Measurements from ENCODE around the gene FBLL1. TPM values are rescaled to one million over a fixed set of nuclear protein-coding genes. Genes with fewer than 3 reads are reported as not detected.

The FBLL1 gene
- total and polyA plus RNA-seq, 2 of the 4 experiments (the other 2 are of a cell fraction), result 0.18 to 0.29 TPM

- H3K9me1 ChIP-seq (ENCODE audit: insufficient read depth, low read length), result 0 out of 2 replicates have a peak, but pooled peaks cover 3% of the 10 kb centered on the region
- peaks cover 2% of the 10 kb centered on the region; the same call in 1 of the 2 replicates for H3K4me1 ChIP-seq (ENCODE audit: control insufficient read depth, insufficient read depth, low read length)
- H2BK20ac ChIP-seq (ENCODE audit: low read depth, low read length), result no peak overlapping the region
- no peak overlapping the region for H4K8ac ChIP-seq (ENCODE audit: low read depth in 2 of 2, low read length in 2 of 2)
- no peak overlapping the region for H2BK5ac ChIP-seq (ENCODE audit: low read depth, low read length, poor library complexity, severe bottlenecking)
- no peak overlapping the region for H3K14ac ChIP-seq (replicated peaks; ENCODE audit: low read depth, low read length)
- H3K79me1 ChIP-seq (ENCODE audit: low read depth in 1 of 2, low read length in 2 of 2), result no peaks in the 10 kb centered on the region
- no peak overlapping the region for H4K5ac ChIP-seq (ENCODE audit: low read depth, low read length)
- in situ Hi-C loops (cut with MboI; ENCODE audit: low sequenced_read_pairs) (no loop called here), intact Hi-C loops (cut with micrococcal nuclease) (no loop called here), dilution Hi-C loops (cut with HindIII; ENCODE audit: low sequenced_read_pairs, unreplicated experiment) (no loop called here)
- ChIA-PET CTCF (no interaction called here), POLR2A (ENCODE audit: unreplicated experiment) (no interaction called here)
- peaks cover 8% of the 10 kb centered on the region for H3K9me3 ChIP-seq (ENCODE audit: control insufficient read depth, insufficient read depth, low read length)
- peak overlapping the region; percentile 84 for H3K4me2 ChIP-seq (ENCODE audit: low read depth, low read length)
- WGBS, 2 experiments (ENCODE audit: extremely low coverage in 2 of 2, insufficient read length in 1 of 2), result 19% methylated on average over 77 of the region's 125 CpGs; no CpG with 5 or more reads in 1 of the 2 experiments
- ATAC-seq (ENCODE audit: low read depth) (peak; percentile 33), DNase-seq (no peak)
- no peak overlapping the region for H2BK120ac ChIP-seq (ENCODE audit: low read depth, low read length)
- H3K36me3 ChIP-seq (ENCODE audit: control insufficient read depth, insufficient read depth, low read length), result no peaks in the 10 kb centered on the region
- H4K20me1 ChIP-seq (ENCODE audit: insufficient read depth, low read length), result no peaks in the 10 kb centered on the region
- no peak overlapping the region for H3K18ac ChIP-seq (ENCODE audit: low read depth, low read length)
- no peak overlapping the region for H3K9ac ChIP-seq (ENCODE audit: low read depth, low read length)
- no peak overlapping the region for H3K23ac ChIP-seq (ENCODE audit: low read depth, low read length)
- H2BK15ac ChIP-seq (ENCODE audit: low read depth, low read length), result no peak overlapping the region
- no peak overlapping the region for H2AK9ac ChIP-seq (replicated peaks; ENCODE audit: low read depth, low read length, poor library complexity)
- H2AFZ ChIP-seq (replicated peaks; ENCODE audit: low read length, poor library complexity), result peak overlapping the region; percentile 61
- H3K27me3 ChIP-seq (ENCODE audit: control insufficient read depth, insufficient read depth, low read length), result peaks cover 31% of the 10 kb centered on the region
- H2AK5ac ChIP-seq (ENCODE audit: low read depth, low read length), result no peak overlapping the region
- no peak overlapping the region for H3K4ac ChIP-seq (ENCODE audit: low read depth, low read length)
- H3K4me3 ChIP-seq (ENCODE audit: insufficient read depth, low read depth, low read length), result peak overlapping the region; percentile 41
- BruUV-seq (replicated peaks), result no TSS peak
- H4K91ac ChIP-seq (ENCODE audit: insufficient read depth, low read depth, low read length), result no peak overlapping the region
- H3K27ac ChIP-seq (ENCODE audit: insufficient read depth, low read length), result no peak overlapping the region
- H3K56ac ChIP-seq (ENCODE audit: extremely low read depth, insufficient read depth, low read length), result no peak overlapping the region
- no peak for TF ChIP-seq MXI1 (IDR thresholded peaks at IDR 0.05; ENCODE audit: borderline replicate concordance, low read depth, low read length)
- TF ChIP-seq NFE2L2 (IDR thresholded peaks at IDR 0.05; ENCODE audit: low read depth, low read length), result no peak
- TF ChIP-seq RAD21 (IDR thresholded peaks at IDR 0.05; ENCODE audit: low read length), result no peak
- no peak for TF ChIP-seq SMC3 (IDR thresholded peaks at IDR 0.05; ENCODE audit: low read depth, low read length)
- TF ChIP-seq, protein P1, sequence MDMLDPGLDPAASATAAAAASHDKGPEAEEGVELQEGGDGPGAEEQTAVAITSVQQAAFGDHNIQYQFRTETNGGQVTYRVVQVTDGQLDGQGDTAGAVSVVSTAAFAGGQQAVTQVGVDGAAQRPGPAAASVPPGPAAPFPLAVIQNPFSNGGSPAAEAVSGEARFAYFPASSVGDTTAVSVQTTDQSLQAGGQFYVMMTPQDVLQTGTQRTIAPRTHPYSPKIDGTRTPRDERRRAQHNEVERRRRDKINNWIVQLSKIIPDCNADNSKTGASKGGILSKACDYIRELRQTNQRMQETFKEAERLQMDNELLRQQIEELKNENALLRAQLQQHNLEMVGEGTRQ (IDR thresholded peaks at IDR 0.05; ENCODE audit: low read depth, low read length), result no peak
- TF ChIP-seq FOS (IDR thresholded peaks at IDR 0.05; ENCODE audit: low read depth, low read length), result no peak
- TF ChIP-seq CTCF (conservative IDR thresholded peaks at IDR 0.05; ENCODE audit: low read depth, low read length), result no peak
- TF ChIP-seq MAFK (IDR thresholded peaks at IDR 0.05; ENCODE audit: low read depth, low read length), result no peak
- TF ChIP-seq ELK1 (IDR thresholded peaks at IDR 0.05; ENCODE audit: borderline replicate concordance, low read depth, low read length), result no peak
- TF ChIP-seq RCOR1 (IDR thresholded peaks at IDR 0.05; ENCODE audit: insufficient replicate concordance, low read length), result no peak
- TF ChIP-seq BHLHE40 (IDR thresholded peaks at IDR 0.05; ENCODE audit: low read depth, low read length), result no peak
- TF ChIP-seq MAZ (IDR thresholded peaks at IDR 0.05; ENCODE audit: borderline replicate concordance, low read depth, low read length), result no peak
- no peak for TF ChIP-seq CEBPB (IDR thresholded peaks at IDR 0.05; ENCODE audit: low read depth, low read length)
- no peak for TF ChIP-seq RFX5 (IDR thresholded peaks at IDR 0.05; ENCODE audit: low read depth, low read length)
- TF ChIP-seq POLR2A (IDR thresholded peaks at IDR 0.05; ENCODE audit: low read depth, low read length), result no peak
Observed at GRCh38 chr5:168529374-168530234, 499 bp downstream of the FBLL1 start.
